ENCODE data around the gene ZBTB7A. TPM values are rescaled to one million over a fixed set of nuclear protein-coding genes. Genes with fewer than 3 reads are reported as not detected.

Gene ZBTB7A
- total RNA-seq (2021) (25.1 and 25.9 TPM in 2 replicates), Bru-seq, nascent RNA (percentile 68 among the genes with signal in this experiment), BruChase-seq, experiment 1, labeled RNA remaining after a 2-hour chase (percentile 78 among the genes with signal in this experiment), BruChase-seq, experiment 2, labeled RNA remaining after a 6-hour chase (percentile 84 among the genes with signal in this experiment)
- long read RNA-seq, partial matches to known transcripts = 5 of 14 reads
- long read RNA-seq, other reads (novel, unspliced or antisense) = 7 of 14 reads

DNA sequence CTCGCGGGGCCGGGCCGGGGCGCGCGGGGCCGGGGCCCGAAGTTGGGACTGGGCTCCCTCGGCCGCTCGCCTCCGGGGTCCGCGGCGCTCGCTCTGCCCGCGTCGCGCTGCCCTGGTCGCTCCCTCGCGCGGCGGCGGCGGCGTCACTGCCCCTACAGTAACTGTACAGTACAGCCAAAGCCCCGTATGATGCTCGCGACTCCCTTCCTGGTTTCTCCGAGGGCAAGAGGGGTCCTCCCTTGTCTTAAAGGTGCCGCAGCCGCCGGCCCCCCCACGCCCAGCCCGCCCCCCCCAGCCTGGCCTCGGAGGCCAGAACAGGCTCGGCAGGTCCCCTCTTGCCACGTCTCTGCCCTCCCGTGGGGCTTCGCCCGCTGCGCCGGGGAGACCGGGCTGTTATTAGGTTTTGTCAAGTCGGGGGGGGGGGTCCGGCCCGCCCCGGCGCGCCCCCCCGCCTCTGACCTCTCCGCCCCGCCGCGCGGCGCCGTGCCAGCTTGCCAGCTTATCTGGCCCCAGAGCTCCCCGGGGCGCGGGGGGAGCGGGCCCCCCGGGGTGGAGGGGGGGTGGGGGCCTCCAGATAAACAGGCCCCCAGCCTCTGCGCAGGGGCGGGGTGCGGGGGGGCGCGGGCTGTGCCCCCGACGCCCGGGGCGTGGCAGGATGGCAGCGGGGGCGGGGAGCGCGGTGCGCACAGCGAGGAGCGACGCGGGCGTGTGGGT, at the start of gene ZBTB7A:
Gene ZBTB7A (minus strand): TSS at position 218 of the 714 bp plus-strand sequence. CDS start 11,667 bp downstream, outside the sequence.
- no peak for TF ChIP-seq EZH2 (IDR thresholded peaks at IDR 0.05; ENCODE audit: borderline replicate concordance, low read depth, low read length, poor library complexity, severe bottlenecking)
- TF ChIP-seq, protein P1, sequence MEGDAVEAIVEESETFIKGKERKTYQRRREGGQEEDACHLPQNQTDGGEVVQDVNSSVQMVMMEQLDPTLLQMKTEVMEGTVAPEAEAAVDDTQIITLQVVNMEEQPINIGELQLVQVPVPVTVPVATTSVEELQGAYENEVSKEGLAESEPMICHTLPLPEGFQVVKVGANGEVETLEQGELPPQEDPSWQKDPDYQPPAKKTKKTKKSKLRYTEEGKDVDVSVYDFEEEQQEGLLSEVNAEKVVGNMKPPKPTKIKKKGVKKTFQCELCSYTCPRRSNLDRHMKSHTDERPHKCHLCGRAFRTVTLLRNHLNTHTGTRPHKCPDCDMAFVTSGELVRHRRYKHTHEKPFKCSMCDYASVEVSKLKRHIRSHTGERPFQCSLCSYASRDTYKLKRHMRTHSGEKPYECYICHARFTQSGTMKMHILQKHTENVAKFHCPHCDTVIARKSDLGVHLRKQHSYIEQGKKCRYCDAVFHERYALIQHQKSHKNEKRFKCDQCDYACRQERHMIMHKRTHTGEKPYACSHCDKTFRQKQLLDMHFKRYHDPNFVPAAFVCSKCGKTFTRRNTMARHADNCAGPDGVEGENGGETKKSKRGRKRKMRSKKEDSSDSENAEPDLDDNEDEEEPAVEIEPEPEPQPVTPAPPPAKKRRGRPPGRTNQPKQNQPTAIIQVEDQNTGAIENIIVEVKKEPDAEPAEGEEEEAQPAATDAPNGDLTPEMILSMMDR (conservative IDR thresholded peaks at IDR 0.05; ENCODE audit: low read depth, low read length) = no peak
- no TSS peak for BruUV-seq (replicated peaks)
- POLR2A ChIA-PET (ENCODE audit: low non-redundant PET) = interaction anchor here (0.6 kb wide), 2 partner anchors 81 to 315 kb away, joined by 5 to 6 read pairs; no protein-coding TSS in a partner anchor

DNA sequence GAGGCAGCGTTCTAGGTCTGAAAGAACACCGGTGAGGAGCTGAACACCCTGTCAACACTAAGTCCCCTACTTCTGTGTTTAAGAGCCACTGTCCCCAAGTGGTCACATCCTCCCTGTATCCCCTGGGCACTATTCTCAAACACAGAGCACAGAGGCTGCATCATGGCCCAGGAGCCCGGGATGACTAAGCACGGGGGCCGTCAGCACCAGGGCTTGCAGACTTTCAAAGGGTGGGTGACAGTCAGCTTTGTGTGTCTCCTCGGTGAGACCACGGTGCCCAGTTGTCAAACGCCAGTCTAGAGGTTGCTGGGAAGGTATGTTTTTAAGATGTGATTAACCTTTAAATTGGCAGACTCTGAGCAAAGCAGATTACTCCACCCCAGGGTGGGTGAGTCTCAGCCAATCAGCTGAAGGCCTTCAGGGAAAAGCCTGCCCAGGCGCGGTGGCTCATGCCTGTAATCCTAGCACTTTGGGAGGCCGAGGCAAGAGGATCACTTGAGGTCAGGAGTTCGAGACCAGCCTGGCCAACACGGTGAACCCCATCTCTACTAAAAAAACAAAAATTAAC, 49.2 kb upstream of the ZBTB7A start:
- DNase-seq (ENCODE audit: low spot score) = no peak
- Histone ChIP-seq H3K4me3 (ENCODE audit: low read depth, low read length, poor library complexity, severe bottlenecking) (no peak overlapping the region), H3K36me3 (ENCODE audit: insufficient read depth, low read length, poor library complexity, severe bottlenecking) (peaks cover 62% of the 10 kb centered on the region), H3K9me3 (ENCODE audit: low read depth, low read length, poor library complexity, severe bottlenecking) (no peaks in the 10 kb centered on the region), H3K27me3 (replicated peaks; ENCODE audit: insufficient read depth, low read depth, low read length, poor library complexity) (no peaks in the 10 kb centered on the region), H3K27ac (ENCODE audit: low read depth, low read length, poor library complexity, severe bottlenecking) (no peak overlapping the region), H3K4me1 (ENCODE audit: insufficient read depth, low read length, poor library complexity, severe bottlenecking) (no peaks in the 10 kb centered on the region)
- ChIA-PET CTCF (no interaction called here), POLR2A (ENCODE audit: low non-redundant PET) (no interaction called here)
- BruUV-seq (replicated peaks) = no TSS peak
- no peak for TF ChIP-seq EZH2 (IDR thresholded peaks at IDR 0.05; ENCODE audit: borderline replicate concordance, low read depth, low read length, poor library complexity, severe bottlenecking)
- TF ChIP-seq, protein P1 (conservative IDR thresholded peaks at IDR 0.05; ENCODE audit: low read depth, low read length) = no peak
- intact Hi-C loops (cut with micrococcal nuclease; ENCODE audit: unreplicated experiment) = no loop called here

More for the DNA sequence above, at the start of gene ZBTB7A:
- Histone ChIP-seq H3K4me3 (ENCODE audit: low read depth, low read length, poor library complexity, severe bottlenecking) (peak within 1 kb of the TSS; percentile 90), H3K36me3 (ENCODE audit: insufficient read depth, low read length, poor library complexity, severe bottlenecking) (peaks cover 3% of the 10 kb centered on the region), H3K27me3 (replicated peaks; ENCODE audit: insufficient read depth, low read depth, low read length, poor library complexity) (no peaks in the 10 kb centered on the region), H3K4me1 (ENCODE audit: insufficient read depth, low read length, poor library complexity, severe bottlenecking) (peaks cover 11% of the 10 kb centered on the region), H3K27ac (ENCODE audit: low read depth, low read length, poor library complexity, severe bottlenecking) (peak within 1 kb of the TSS; percentile 95), H3K9me3 (ENCODE audit: low read depth, low read length, poor library complexity, severe bottlenecking) (no peaks in the 10 kb centered on the region)
- DNase-seq (ENCODE audit: low spot score) = peak; percentile 82
- intact Hi-C loops (cut with micrococcal nuclease; ENCODE audit: unreplicated experiment) = no loop called here
- CTCF ChIA-PET = interaction anchor here (0.9 to 1.4 kb wide), 3 partner anchors 15 to 79 kb away, joined by 3 to 11 read pairs (median 4); no protein-coding TSS in a partner anchor

DNA sequence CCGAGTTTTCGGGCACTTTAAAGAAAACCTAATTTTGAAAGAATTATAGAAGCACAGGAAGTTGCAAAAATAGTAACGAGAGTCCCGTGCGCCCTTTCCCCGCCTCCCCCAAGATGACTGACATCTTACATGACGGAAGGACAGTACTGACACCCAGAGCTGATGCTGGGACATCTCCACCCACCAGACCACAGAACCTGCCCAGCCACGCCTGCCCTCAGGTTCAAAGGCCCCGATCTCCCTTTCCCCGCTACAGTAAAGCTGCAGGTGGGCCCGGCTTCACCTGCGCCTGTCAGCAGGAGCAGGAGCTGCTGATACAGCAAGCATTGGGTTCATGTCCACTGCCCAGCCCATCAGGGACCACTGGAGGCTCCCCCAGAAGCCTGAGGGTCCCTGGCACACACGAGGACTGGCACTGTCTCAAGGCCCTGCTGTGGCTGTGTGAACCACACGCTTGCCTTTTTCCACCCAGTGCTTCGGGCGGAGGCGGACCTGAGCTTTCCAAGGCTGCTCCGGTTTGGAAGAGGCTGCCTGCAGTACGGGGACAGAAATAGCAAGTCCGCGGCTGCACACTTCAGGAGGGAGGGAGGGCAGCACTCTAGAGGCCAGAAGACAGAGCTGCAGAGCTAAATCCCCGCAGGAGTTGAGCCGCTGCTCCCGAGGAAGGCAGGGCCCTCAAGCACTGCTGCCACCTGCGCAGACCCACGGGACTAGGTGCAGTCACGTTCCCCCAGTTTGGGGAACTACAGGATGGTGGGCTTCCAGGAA, 48.5 kb upstream of the ZBTB7A start:
- Histone ChIP-seq H3K4me3 (ENCODE audit: low read depth, low read length, poor library complexity, severe bottlenecking) (no peak overlapping the region), H3K9me3 (ENCODE audit: low read depth, low read length, poor library complexity, severe bottlenecking) (no peaks in the 10 kb centered on the region), H3K36me3 (ENCODE audit: insufficient read depth, low read length, poor library complexity, severe bottlenecking) (peaks cover 67% of the 10 kb centered on the region), H3K27me3 (replicated peaks; ENCODE audit: insufficient read depth, low read depth, low read length, poor library complexity) (no peaks in the 10 kb centered on the region), H3K27ac (ENCODE audit: low read depth, low read length, poor library complexity, severe bottlenecking) (no peak overlapping the region), H3K4me1 (ENCODE audit: insufficient read depth, low read length, poor library complexity, severe bottlenecking) (no peaks in the 10 kb centered on the region)
- no TSS peak for BruUV-seq (replicated peaks)
- ChIA-PET CTCF (interaction anchor here (0.6 kb wide), 1 partner anchor 93 kb away, joined by 7 read pairs; no protein-coding TSS in a partner anchor), POLR2A (ENCODE audit: low non-redundant PET) (no interaction called here)
- intact Hi-C loops (cut with micrococcal nuclease; ENCODE audit: unreplicated experiment) = no loop called here
- TF ChIP-seq EZH2 (IDR thresholded peaks at IDR 0.05; ENCODE audit: borderline replicate concordance, low read depth, low read length, poor library complexity, severe bottlenecking) = no peak
- TF ChIP-seq, protein P1 (conservative IDR thresholded peaks at IDR 0.05; ENCODE audit: low read depth, low read length) = no peak
- DNase-seq (ENCODE audit: low spot score) = no peak

Measured in A673 (cell line).